ENCODE measurements around the gene COL2A1.

GRCh38 chr12:47989666-47990065 lies 14.6 kb downstream of the COL2A1 start:
- TF ChIP-seq BACH2 (CRISPR knock-in tag; IDR thresholded peaks at IDR 0.05; ENCODE audit: borderline replicate concordance) (no peak), RARB (CRISPR knock-in tag; IDR thresholded peaks at IDR 0.05) (no peak)
